ENCODE measurements around the gene KIAA0040.

The KIAA0040 gene

DNA sequence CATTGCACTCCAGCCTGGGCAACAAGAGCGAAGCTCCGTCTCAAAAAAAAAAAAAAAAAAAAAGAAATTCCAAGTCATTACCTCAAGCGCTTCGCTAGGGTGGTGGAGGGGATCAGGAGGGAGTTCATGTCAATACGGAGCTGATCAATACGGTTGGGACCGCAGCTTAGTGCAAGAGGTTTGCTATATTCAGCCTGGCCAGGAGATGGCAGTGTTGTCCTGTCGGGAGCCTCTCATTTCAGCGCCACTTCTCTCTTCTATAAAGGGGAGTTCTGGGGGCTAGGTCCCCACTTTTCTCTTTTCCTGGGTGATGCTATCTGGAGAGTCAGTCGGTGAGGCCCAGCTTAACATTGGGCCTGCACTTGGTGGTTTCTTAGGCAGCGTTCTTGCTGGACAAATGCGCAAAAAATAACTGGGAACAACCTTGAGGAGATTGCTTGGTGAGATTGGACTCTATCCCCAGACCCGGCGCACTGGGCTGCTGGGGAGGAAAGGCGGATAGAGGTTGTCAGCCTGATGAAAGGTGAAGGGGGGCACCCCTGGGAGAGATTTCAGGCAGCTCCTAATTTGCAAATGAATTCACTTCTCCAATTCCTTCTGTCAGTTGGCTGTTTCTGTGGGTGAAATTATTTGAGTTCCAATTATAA is 40.4 kb downstream of the KIAA0040 start:
- H3K4me3 Mint-ChIP-seq: no peak overlapping the region
- H3K9me3 Mint-ChIP-seq: no peaks in the 10 kb centered on the region
- peaks cover 9% of the 10 kb centered on the region for H3K27me3 Mint-ChIP-seq
- H3K4me1 Mint-ChIP-seq: peaks cover 24% of the 10 kb centered on the region
- H3K27ac Mint-ChIP-seq: no peak overlapping the region
- DNase-seq (ENCODE audit: low spot score in 2 of 2) (peak; percentile 67 to 79), ATAC-seq (ENCODE audit: low read depth) (peak; percentile 78)
- H3K36me3 Mint-ChIP-seq: peaks cover under 1% of the 10 kb centered on the region

DNA sequence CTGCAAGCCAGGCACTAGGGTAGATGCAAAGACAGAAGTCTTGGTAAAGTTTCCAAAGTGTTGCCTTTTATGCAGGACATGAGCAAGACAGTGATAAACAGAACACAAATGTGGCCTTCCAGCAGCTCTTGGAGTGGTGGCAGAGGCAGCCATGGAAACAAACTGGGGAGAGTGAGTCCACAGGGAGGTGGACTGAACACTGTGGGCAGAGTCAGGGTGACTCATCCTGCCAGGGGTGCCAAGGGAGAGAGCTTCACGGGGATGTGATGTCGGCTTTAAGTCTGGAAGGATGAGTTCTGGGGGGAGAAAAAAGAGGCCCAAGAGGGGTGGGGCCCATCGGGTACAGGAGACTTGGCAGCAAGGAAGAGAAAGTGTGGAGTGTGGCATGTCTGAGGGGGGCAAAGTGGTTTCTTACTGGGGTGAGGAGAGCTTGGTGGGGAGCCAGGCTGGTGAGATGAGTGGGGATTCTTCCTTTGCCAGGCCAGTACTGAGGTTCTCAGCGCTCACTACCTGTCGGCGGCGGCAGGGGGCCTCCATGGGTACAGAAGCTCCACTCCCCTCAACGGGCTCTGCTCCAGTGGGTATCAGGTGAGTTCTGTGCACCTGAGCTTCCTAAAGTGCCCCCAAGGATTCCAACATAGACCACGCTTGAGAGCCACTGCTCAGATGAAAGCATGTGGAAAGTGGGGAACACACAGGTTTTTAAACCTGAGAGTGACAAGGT is 41.8 kb downstream of the KIAA0040 start:
- Mint-ChIP-seq H3K4me3 (no peak overlapping the region), H3K9me3 (no peaks in the 10 kb centered on the region), H3K4me1 (peaks cover 19% of the 10 kb centered on the region), H3K27me3 (peaks cover 11% of the 10 kb centered on the region), H3K27ac (no peak overlapping the region), H3K36me3 (no peaks in the 10 kb centered on the region)
- DNase-seq (ENCODE audit: low spot score in 2 of 2) (no peak), ATAC-seq (ENCODE audit: low read depth) (no peak)

DNA sequence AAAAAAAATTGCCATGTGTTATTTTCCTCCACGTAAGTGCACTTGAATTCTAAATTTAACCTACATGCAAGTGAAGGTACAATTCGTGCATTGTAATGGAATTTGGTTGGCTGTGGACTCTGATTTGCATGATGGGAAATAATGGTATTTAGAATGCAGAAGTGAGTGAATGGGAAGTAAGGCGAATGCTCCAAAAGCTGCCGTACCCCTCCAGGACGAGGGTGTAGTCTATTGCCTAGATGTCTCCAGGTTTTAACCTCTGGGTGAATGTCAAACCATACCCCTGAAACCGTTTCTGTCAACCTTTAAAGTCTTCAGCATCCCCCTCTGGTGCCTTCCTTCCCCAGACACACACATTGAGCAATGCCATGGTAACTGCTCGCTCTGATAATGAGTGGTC is 44.5 kb downstream of the KIAA0040 start:
- Mint-ChIP-seq H3K36me3 (no peaks in the 10 kb centered on the region), H3K4me3 (no peak overlapping the region), H3K9me3 (no peaks in the 10 kb centered on the region), H3K27ac (no peak overlapping the region), H3K4me1 (peaks cover 16% of the 10 kb centered on the region), H3K27me3 (peaks cover 15% of the 10 kb centered on the region)
- ATAC-seq (ENCODE audit: low read depth) (no peak), DNase-seq (ENCODE audit: low spot score in 2 of 2) (no peak)

DNA sequence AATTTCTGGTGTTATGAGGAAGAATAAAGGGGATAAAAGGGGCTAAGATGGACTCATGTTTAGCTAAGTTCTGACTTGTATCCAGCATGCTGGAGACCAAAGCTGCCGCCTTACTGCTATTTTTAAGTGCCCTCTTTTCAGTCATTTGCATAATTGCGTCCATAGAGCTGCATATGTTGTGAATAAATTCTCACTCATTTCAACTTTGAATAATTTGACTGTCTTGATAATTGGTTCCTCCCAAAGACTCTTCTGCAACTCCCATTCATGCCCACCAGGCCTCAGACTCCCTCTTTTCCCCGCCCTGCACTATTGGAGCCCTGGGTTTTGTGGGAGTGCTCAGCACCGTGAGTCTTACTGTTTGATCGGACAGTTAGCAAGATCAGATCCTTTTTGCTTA is 45.0 kb downstream of the KIAA0040 start:
- DNase-seq (ENCODE audit: low spot score in 2 of 2) (no peak), ATAC-seq (ENCODE audit: low read depth) (no peak)
- H3K27ac Mint-ChIP-seq: no peak overlapping the region
- peaks cover 19% of the 10 kb centered on the region for H3K4me1 Mint-ChIP-seq
- H3K9me3 Mint-ChIP-seq: no peaks in the 10 kb centered on the region
- H3K4me3 Mint-ChIP-seq: no peak overlapping the region
- H3K27me3 Mint-ChIP-seq: peaks cover 15% of the 10 kb centered on the region
- H3K36me3 Mint-ChIP-seq: no peaks in the 10 kb centered on the region

DNA sequence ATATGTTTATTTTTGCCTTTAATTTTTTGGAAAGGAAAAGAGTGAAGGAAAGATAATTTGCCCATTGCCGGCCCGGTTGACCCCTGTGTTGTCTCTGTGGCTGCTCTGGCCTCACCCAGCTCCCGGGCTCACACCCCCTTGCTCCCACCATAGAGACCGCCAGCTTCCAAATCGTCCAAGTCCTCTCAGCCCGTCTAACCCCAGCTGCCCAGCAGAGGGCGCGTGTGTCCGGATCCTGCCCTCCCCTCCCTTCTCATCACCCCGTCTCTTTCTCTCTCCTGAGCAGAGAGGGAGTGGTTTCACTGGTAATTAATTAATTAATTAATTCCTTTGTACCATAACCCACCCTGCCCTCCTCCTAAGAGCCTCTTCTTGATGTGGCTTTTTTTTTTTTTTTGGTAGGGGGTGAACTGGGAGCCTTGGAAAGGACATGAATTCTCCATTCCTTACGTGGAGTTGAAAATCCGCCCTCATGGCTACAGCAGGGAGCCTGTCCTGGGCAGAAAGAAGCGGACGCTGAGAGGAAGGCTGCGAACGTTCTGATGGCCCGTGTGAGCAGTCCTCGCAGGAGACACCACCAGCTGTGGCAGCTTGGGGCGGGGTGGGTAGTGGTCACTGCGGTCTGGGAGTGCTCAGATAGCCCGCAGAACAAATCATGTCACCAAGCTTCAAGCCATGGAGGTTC is 45.9 kb downstream of the KIAA0040 start:
- H3K27ac Mint-ChIP-seq: no peak overlapping the region
- DNase-seq (ENCODE audit: low spot score in 2 of 2) (peak; percentile 69 to 71), ATAC-seq (ENCODE audit: low read depth) (peak; percentile 51)
- H3K36me3 Mint-ChIP-seq: no peaks in the 10 kb centered on the region
- no peak overlapping the region for H3K4me3 Mint-ChIP-seq
- H3K27me3 Mint-ChIP-seq: peaks cover 14% of the 10 kb centered on the region
- no peaks in the 10 kb centered on the region for H3K9me3 Mint-ChIP-seq
- H3K4me1 Mint-ChIP-seq: peaks cover 26% of the 10 kb centered on the region

DNA sequence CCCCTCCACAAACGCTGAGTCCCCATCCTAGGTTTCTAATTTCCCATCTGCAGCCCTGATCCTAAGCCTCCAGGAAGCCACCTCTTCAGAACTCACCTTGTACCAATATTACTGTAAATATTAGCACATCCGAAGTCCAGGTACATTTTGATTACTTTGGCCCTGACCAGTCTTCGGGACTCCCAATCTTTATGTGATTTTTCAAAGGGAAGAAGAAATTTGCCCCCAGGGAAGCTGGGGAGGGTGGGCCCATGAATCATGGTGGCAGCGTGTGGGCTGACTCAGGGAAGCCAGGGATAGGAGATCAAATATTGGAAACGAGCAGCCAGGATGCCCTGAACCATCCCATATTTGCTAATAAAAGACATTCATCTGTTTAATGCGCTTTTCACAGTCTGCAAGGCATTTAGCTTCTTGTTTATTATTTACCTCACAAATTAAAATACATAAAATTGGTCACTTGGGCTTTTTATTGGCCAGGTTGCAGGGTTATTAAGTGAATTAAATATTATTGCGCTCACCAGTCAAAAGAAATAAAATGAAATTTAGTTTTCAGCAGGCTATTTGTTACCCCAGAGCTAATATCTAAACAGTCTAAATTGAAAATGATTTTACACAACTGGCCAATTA is 46.6 kb downstream of the KIAA0040 start:
- no peaks in the 10 kb centered on the region for H3K36me3 Mint-ChIP-seq
- no peak overlapping the region for H3K27ac Mint-ChIP-seq
- peaks cover 9% of the 10 kb centered on the region for H3K27me3 Mint-ChIP-seq
- DNase-seq (ENCODE audit: low spot score in 2 of 2): no peak
- H3K4me1 Mint-ChIP-seq: peaks cover 30% of the 10 kb centered on the region
- H3K9me3 Mint-ChIP-seq: no peaks in the 10 kb centered on the region
- ATAC-seq (ENCODE audit: low read depth): no peak
- no peak overlapping the region for H3K4me3 Mint-ChIP-seq

DNA sequence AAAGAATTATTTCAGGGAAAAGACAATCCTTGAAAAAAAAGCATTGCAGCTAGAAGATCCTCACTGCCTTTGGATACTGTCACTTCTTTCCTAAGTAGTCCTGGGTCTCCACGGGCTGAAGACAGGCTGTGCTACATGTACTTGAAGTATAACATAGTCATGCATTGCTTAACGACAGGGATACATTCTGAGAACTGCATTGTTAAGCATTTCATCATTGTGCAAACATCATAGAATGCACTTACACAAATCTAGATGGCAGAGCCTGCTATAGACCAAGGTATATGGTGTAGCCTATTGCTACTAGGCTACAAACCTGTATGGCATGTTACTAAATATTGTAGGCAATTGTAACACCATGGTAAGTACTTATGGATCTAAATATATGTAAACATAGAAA is 54.0 kb downstream of the KIAA0040 start:
- Mint-ChIP-seq H3K27me3 (peaks cover 12% of the 10 kb centered on the region), H3K4me1 (peaks cover 29% of the 10 kb centered on the region), H3K27ac (no peak overlapping the region), H3K36me3 (no peaks in the 10 kb centered on the region), H3K9me3 (no peaks in the 10 kb centered on the region), H3K4me3 (no peak overlapping the region)
- no peak for DNase-seq (ENCODE audit: low spot score in 2 of 2)
- ATAC-seq (ENCODE audit: low read depth): no peak

DNA sequence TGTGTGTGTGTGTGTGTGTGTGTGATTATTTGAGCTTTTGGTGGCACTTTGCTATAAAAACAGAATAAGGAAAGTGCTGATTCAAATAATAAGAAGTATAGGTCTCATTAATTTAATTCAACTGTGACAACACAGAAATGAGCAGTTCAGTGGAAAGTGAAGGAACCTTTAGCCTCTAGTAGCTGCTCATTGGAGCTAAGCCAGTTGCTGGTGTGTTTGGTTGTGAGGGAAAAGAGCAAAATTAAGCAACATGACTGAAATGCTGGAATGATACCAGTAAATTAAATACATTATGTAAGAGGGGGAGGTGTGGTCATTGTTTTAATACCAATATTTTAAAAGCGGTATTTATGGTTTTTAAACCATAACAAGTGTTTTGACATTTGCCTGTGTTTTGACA is 55.2 kb downstream of the KIAA0040 start:
- Mint-ChIP-seq H3K9me3 (no peaks in the 10 kb centered on the region), H3K4me3 (no peak overlapping the region), H3K36me3 (no peaks in the 10 kb centered on the region)

DNA sequence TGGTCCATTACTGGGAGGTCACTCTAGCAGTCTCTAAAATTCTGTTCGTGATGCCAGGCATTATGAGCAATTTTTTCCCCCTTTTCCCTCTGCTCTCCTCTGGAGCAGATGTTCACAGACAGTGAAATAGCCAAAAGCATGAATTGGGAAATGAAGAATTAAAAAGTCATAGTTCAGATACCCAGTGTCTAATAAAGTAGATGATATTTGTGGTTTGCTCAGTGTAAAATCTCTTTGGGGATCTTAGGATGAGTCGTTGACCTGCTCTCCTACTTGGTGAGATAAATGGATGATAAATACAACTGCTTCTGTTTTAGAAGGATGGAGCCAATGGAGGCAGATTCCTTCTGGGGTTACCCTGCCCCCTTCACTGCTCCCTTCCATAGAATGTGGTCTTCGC is 56.3 kb downstream of the KIAA0040 start:
- DNase-seq (ENCODE audit: low spot score in 2 of 2) (no peak), ATAC-seq (ENCODE audit: low read depth) (no peak)
- Mint-ChIP-seq H3K4me1 (peaks cover 10% of the 10 kb centered on the region), H3K9me3 (no peaks in the 10 kb centered on the region), H3K27ac (no peak overlapping the region), H3K36me3 (no peaks in the 10 kb centered on the region), H3K4me3 (no peak overlapping the region), H3K27me3 (peaks cover 16% of the 10 kb centered on the region)

More for the DNA sequence above, 55.2 kb downstream of the KIAA0040 start:
- DNase-seq (ENCODE audit: low spot score in 2 of 2): no peak
- peaks cover 20% of the 10 kb centered on the region for H3K4me1 Mint-ChIP-seq
- peaks cover 16% of the 10 kb centered on the region for H3K27me3 Mint-ChIP-seq
- H3K27ac Mint-ChIP-seq: no peak overlapping the region
- no peak for ATAC-seq (ENCODE audit: low read depth)

DNA sequence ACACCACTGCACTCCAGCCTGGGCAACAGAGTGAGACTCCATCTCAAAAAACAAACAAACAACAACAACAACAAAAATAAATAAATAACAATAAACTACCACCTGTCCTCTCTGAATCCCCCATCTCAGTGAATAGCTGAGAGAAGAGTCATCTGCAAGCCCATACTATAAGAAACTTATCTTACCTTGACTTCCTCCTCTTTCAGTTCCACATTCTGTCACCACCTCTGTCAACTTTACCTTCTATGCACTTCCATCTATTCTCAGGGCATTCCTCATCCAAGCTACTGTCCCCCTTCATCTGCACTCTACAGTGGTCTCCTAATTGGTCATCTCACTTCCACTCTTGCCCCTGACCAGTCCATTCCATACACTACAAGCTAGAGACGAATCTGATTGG is 58.1 kb downstream of the KIAA0040 start:
- ATAC-seq (ENCODE audit: low read depth) (peak; percentile 46), DNase-seq (ENCODE audit: low spot score in 2 of 2) (no peak)
- Mint-ChIP-seq H3K36me3 (no peaks in the 10 kb centered on the region), H3K27me3 (peaks cover 16% of the 10 kb centered on the region), H3K4me3 (no peak overlapping the region), H3K9me3 (no peaks in the 10 kb centered on the region), H3K4me1 (peaks cover 8% of the 10 kb centered on the region), H3K27ac (no peak overlapping the region)

DNA sequence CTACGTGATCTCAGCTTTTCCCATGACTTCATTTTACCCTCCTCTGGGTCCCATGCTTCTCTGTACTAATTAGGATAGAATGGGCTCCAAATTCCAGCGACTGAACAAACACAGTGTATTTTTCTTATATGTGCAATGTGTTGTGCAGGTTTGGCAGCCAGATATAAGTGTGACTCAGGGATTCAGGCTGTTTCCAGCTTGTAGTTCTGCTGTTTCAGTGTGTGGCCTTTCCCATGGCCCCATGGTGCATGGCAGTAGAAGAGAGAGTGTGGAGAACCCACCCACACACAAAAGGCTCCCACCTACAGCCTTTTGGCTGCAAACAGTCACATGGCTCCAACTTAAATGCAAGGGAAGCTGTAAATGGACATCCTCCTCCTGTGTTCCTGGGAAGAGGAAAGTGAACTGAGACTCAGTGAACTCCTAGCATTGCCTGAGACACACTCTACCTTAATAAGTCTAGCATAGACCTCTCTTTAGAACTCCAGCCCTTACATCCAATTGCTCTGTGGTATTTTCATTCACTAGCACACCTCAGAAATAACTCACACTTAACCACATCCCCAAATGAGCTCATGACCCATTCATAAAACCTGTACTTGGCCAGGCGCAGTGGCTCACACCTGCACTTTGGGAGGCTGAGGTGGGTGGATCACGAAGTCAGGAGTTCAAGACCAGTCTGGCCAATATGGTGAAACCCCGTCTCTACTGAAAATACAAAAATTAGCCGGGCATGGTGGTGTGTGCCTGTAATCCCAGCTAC is 58.7 kb downstream of the KIAA0040 start:
- Mint-ChIP-seq H3K27ac (no peak overlapping the region), H3K4me3 (no peak overlapping the region), H3K9me3 (no peaks in the 10 kb centered on the region), H3K27me3 (peaks cover 16% of the 10 kb centered on the region), H3K4me1 (peaks cover 8% of the 10 kb centered on the region), H3K36me3 (no peaks in the 10 kb centered on the region)
- ATAC-seq (ENCODE audit: low read depth) (no peak), DNase-seq (ENCODE audit: low spot score in 2 of 2) (no peak)

DNA sequence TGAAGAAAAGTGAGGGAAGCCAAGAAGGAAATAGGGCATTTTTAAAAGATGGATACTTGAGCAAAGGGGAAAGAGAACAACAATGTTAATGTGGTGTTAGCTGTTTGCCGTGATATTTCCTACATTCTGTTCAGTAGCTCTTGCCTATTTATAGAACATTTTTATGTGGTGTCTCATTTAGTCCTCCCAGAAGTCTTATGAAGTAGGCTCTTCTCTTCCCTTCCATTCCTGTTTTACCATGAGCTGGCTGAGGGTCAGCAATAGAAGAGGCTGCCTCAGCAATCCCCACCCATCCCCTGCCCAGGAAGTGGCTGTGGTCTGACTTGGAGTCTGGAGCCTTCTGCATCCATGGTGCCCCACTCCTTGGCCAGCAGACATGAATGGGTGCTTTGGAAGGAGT is 60.1 kb downstream of the KIAA0040 start:
- Mint-ChIP-seq H3K4me3 (no peak overlapping the region), H3K4me1 (peaks cover 10% of the 10 kb centered on the region), H3K27ac (no peak overlapping the region), H3K36me3 (no peaks in the 10 kb centered on the region), H3K9me3 (no peaks in the 10 kb centered on the region), H3K27me3 (peaks cover 16% of the 10 kb centered on the region)
- DNase-seq (ENCODE audit: low spot score in 2 of 2) (no peak), ATAC-seq (ENCODE audit: low read depth) (no peak)

DNA sequence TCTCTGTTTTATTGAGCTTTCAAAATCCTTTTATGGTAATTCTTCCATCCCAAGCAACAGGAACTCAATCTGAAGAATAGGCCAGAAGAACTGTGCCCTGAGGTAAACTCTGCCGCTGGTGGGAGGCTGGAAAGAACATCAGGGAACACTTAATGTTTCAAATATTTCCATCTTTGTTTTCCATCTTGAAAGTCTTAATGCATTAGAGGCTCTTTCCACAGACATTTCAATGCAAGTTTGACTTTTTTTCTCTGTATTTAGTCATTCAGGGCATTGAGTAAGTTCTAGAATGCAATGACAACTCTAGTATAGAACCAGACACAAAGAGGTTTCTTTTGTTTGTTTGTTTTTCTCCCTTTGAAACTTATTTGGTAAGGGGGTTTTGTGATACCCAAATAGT is 61.5 kb downstream of the KIAA0040 start:
- Mint-ChIP-seq H3K27me3 (peaks cover 12% of the 10 kb centered on the region), H3K4me1 (peaks cover 10% of the 10 kb centered on the region), H3K4me3 (no peak overlapping the region), H3K36me3 (no peaks in the 10 kb centered on the region), H3K27ac (no peak overlapping the region), H3K9me3 (no peaks in the 10 kb centered on the region)
- ATAC-seq (ENCODE audit: low read depth): no peak
- no peak for DNase-seq (ENCODE audit: low spot score in 2 of 2)
